NCI-H1417 treated with DMSO at 0.1 percent for 48 hours (cell line): ENCODE data around the gene ING1.
"Not testable (repeated sequence)": the region's sequence is repeated elsewhere in the genome, so short reads cannot be mapped to it uniquely, and the experiment has no call there.

ENCODE experiments used
- DNase-seq: peaks from one replicate; lab custom pipeline; 2025; lab: John Stamatoyannopoulos, UW

The ING1 gene

DNA sequence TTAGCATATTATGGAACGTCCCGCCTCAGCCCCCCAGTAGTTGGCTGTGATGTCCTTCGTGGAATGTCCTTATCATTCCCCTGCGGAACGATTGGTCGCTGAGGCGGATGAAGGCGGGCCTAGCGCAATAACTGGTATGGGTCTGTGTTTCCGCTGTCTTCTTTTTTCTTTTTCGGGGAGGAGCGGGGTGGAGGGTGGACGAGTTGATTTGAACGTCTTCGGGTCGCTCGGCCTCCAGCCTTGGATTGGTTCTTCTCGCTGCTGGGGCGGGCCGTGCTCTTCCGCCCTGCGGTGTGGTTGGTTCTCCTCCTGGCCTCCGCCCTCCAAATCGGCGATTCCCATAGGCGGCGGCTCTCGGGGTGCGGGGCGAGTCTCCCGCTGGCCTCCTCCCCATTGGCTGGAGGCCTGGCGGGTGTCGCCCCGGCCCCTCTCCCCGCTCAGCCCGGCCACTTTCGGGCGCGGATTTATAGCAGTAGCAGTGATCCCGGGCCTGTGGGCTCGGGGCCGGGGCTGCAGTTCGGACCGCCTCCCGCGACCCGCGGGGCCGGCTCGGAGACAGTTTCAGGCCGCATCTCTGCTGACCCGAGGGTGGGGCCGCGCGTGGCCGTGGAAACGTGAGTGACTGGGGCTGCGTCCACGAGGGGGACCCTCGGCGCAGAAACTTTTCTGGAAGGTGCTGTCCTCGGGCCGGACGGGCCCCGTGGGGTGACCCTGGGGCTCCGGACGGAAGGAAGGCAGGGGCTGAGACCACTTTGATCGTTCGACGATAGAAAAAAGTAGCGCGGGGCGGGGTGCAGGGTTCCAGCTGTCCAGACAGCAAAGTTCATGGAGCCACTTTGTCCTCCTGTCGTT, 2.1 kb downstream of the ING1 start:
- DNase-seq = peak; percentile 100

- DNase-seq = no peak
Measured at GRCh38 chr13:110716247-110716515, 2.7 kb downstream of the ING1 start.

DNA sequence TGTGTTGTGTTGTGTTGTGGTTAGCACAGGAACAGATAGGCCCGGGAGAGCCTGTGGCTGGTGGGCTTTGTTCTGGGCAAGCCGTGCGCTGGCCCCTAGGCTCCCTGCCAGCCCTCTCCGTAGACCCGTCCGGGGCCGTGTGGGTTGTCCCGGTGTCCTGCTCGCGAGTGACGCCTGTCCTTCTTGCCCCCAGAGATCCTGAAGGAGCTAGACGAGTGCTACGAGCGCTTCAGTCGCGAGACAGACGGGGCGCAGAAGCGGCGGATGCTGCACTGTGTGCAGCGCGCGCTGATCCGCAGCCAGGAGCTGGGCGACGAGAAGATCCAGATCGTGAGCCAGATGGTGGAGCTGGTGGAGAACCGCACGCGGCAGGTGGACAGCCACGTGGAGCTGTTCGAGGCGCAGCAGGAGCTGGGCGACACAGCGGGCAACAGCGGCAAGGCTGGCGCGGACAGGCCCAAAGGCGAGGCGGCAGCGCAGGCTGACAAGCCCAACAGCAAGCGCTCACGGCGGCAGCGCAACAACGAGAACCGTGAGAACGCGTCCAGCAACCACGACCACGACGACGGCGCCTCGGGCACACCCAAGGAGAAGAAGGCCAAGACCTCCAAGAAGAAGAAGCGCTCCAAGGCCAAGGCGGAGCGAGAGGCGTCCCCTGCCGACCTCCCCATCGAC, 5.7 kb downstream of the ING1 start:
- DNase-seq = no peak

GRCh38 chr13:110722971-110723370, 9.5 kb downstream of the ING1 start:
- no peak for DNase-seq

GRCh38 chr13:110723598-110723997, 10.1 kb downstream of the ING1 start:
- DNase-seq = no peak

- not testable (repeated sequence) for DNase-seq
Measured at GRCh38 chr13:110726153-110726552, 12.7 kb downstream of the ING1 start.

DNA sequence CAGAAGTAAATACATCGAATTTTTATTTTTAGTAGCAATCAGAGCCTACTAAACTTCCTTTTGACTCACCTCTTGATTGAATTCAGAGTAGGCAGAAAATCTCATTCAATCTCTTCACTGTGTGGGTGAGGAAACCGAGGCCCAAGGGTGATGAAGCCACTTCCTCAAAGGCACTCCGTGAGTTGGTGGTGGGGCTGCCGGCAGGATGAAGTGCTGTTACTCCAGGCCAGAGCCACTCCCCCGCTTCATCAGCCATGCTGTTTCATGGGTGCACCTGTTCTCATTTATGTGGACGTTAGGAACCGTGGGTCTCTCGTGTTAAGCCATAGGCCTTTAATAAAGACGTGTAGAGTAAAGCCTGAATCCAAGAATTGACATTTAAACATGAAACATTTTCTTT, 13.2 kb downstream of the ING1 start:
- no peak for DNase-seq

DNA sequence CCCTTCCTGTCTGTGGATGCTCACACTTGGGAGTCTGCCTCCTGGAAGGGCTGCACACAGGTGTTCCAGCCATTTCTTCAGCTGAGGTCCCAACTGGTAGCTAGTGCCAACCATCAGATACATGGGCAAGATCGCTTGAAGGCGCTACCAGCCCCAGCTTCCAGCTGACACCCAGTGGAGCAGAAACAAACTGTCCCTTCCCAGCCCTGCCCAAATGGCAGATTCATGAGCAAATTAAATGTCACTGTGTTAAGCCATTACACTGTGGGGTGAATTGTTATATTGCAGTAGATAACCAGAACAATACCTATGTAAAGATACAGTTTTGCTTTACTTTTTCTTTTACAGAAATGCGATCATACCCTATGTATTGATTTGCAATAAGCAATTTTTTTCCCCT, 17.6 kb downstream of the ING1 start:
- no peak for DNase-seq

DNA sequence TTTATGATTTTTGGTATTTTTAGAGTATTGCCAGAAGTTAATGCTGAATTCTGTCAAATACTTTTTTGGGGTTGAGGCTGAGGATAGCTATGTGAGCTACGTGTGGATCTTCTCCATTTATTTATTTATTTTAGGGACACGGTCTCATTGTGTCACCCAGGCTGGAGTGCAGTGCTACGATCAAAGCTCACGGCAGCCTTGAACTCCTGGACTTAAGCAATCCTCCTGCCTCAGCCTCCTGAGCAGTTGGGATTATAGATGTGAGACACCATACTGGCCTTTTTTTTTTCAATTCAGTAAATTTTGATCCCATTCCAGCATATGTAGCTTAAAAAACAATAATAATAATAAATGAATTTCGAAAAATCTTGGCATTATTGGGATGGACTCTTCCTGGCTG, 21.1 kb downstream of the ING1 start:
- DNase-seq = no peak

GRCh38 chr13:110737555-110737954, 24.1 kb downstream of the ING1 start:
- DNase-seq = no peak

DNA sequence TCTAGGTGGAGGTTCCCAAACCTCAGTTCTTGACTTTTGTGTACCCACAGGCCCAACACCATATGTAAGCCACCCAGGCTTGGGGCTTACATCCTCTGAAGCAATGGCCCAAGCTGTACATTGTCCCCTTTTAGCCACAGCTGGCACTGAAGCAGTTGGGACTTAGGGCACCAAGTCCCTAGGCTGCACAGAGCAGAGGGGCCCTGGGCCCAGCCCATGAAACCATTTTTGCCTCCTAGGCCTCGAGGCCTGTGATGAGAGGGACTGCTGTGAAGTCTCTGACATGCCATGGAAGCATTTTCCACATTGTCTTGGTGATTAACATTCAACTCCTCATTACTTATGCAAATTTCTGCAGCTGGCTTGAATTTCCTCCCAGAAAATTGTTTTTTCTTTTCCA, 30.2 kb downstream of the ING1 start:
- no peak for DNase-seq

- no peak for DNase-seq
Measured at GRCh38 chr13:110746438-110746837, 32.9 kb downstream of the ING1 start.

GRCh38 chr13:110748271-110748670, 34.8 kb downstream of the ING1 start:
- DNase-seq = no peak

DNA sequence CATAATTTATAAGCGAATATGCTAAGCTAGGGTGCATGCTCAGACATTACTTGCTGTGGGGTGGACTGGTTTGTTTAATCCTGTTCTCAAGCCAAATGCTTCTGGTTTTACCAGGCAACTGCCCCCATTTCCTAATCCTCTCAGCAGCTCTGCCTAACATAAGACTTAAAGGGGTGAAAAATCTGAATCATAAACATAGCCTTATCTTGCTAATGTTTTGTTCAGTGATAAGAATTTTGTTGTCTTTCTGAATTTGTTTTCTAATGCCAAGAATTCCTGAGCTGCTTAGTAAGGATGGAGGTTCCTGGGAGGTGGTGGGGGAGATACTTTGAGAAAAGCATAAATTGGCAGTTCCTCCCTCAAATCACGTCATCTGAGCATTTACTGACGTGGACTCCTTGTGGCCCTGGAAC, 42.7 kb downstream of the ING1 start:
- no peak for DNase-seq

GRCh38 chr13:110757296-110757695, 43.8 kb downstream of the ING1 start:
- no peak for DNase-seq

DNA sequence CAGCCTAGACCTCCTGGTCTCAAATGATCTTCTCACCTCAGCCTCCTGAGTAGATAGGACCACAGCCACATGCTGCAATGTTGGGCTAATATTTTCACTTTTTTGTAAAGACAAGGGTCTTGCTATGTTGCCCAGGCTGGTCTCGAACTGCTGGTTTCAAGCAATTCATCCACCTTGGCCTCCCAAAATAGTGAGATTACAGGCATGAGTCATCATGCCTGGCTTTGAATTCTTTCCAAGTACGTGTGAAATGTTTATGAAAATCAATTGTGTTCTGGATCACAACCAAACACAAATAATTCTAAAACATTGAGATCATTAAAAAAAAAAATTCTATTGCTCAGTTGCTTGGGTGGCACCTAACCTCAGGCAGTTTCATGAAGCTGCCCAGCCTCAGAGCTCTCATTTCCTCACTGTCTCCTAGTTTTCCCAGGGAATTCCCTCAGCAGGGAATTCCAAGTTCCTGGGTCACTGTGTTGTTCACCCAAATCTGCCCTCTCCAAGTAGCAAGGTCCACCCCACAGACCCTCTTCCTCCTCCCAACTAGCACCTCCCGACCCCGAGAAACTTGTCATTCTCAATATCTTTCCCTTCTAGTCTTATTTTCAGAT, 44.8 kb downstream of the ING1 start:
- DNase-seq = no peak

GRCh38 chr13:110759710-110760109, 46.2 kb downstream of the ING1 start:
- no peak for DNase-seq

GRCh38 chr13:110760611-110761010, 47.1 kb downstream of the ING1 start:
- no peak for DNase-seq

- no peak for DNase-seq
Measured at GRCh38 chr13:110766671-110767430, 53.4 kb downstream of the ING1 start.

GRCh38 chr13:110767476-110767875, 54.0 kb downstream of the ING1 start:
- no peak for DNase-seq

GRCh38 chr13:110769097-110769496, 55.6 kb downstream of the ING1 start:
- no peak for DNase-seq

DNA sequence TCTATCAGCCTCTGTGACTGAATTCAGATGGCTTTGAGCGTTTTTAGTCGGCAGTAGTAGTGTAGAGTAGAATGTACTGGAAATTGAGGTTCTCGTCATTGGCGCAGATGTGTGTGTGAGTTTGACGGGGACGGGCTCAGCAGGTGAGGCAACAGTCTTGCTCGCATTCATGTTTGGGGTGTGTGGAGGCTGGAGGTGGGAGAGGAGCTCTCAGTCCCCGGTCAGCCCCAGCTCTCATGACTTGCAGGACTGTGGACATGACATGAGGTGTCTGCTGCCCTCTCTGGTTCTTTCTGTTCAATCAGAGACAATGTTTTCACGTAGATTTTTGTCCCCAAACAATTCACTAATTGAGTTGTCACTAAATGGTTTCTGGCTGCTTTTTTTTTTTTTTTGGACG, 57.2 kb downstream of the ING1 start:
- DNase-seq = no peak

DNA sequence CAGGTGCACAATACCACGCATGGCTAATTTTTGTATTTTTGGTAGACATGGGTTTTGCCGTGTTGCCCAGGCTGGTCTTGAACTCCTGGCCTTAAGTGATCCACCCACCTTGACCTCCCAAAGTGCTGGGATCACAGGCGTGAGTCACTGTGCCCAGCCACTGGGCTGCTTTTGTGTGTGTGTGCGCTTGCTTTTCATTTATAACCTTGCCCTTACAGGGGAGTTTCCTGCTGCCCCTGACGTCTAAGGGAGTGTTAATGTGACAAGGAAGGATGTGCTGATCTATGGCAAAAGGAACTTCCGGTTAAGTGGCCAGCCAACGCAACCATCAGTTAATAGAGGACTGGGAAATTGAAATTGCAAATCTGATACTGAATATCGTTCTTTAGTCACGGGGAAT, 57.7 kb downstream of the ING1 start:
- DNase-seq = no peak
